ENCODE measurements around the gene KIAA0408. TPM values are rescaled to one million over a fixed set of nuclear protein-coding genes. Genes with fewer than 3 reads are reported as not detected.

KIAA0408 gene
- polyA plus RNA-seq, 1 donor from 2014 or later, result 0.76 TPM

GRCh38 chr6:127475135-127475822, 16.1 kb upstream of the KIAA0408 start:
- H3K9me3 Mint-ChIP-seq, result no peaks in the 10 kb centered on the region
- H3K4me1 Mint-ChIP-seq, result peaks cover 1 to 6% (median 5%) of the 10 kb centered on the region in 3 donors
- H3K4me3 Mint-ChIP-seq, result no peak overlapping the region

GRCh38 chr6:127471379-127472255, 12.4 kb upstream of the KIAA0408 start:
- H3K27ac Mint-ChIP-seq, result no peak overlapping the region
- no peaks in the 10 kb centered on the region for H3K36me3 Mint-ChIP-seq
- peaks cover 1 to 6% (median 5%) of the 10 kb centered on the region in 3 donors for H3K4me1 Mint-ChIP-seq
- H3K27me3 Mint-ChIP-seq, result no peaks in the 10 kb centered on the region
- no peak overlapping the region for H3K4me3 Mint-ChIP-seq
- H3K9me3 Mint-ChIP-seq, result no peaks in the 10 kb centered on the region

More at GRCh38 chr6:127475135-127475822, 16.1 kb upstream of the KIAA0408 start:
- no peak overlapping the region for H3K27ac Mint-ChIP-seq
- H3K27me3 Mint-ChIP-seq, result no peaks in the 10 kb centered on the region
- peaks cover 1% of the 10 kb centered on the region for H3K36me3 Mint-ChIP-seq

- peaks cover 2% of the 10 kb centered on the region for H3K36me3 Mint-ChIP-seq
- H3K27me3 Mint-ChIP-seq, result no peaks in the 10 kb centered on the region
- peaks cover 1 to 6% (median 5%) of the 10 kb centered on the region in 3 donors for H3K4me1 Mint-ChIP-seq
- H3K27ac Mint-ChIP-seq, result no peak overlapping the region
- H3K4me3 Mint-ChIP-seq, result no peak overlapping the region
- no peaks in the 10 kb centered on the region for H3K9me3 Mint-ChIP-seq
Observed at GRCh38 chr6:127468936-127469335, 9.7 kb upstream of the KIAA0408 start.

- no peaks in the 10 kb centered on the region for H3K27me3 Mint-ChIP-seq
- H3K27ac Mint-ChIP-seq, result no peak overlapping the region
- H3K4me1 Mint-ChIP-seq, result peaks cover 0 to 2% (median 2%) of the 10 kb centered on the region in 3 donors
- H3K4me3 Mint-ChIP-seq, result no peak overlapping the region
- H3K9me3 Mint-ChIP-seq, result no peaks in the 10 kb centered on the region
- H3K36me3 Mint-ChIP-seq, result peaks cover 2% of the 10 kb centered on the region
Observed at GRCh38 chr6:127466416-127466815, 7.2 kb upstream of the KIAA0408 start.

GRCh38 chr6:127464881-127465459, 5.8 kb upstream of the KIAA0408 start:
- Mint-ChIP-seq H3K4me3 (no peak overlapping the region), H3K4me1 (no peaks in the 10 kb centered on the region), H3K36me3 (peaks cover 2% of the 10 kb centered on the region), H3K27ac (no peak overlapping the region), H3K9me3 (no peaks in the 10 kb centered on the region), H3K27me3 (no peaks in the 10 kb centered on the region)

GRCh38 chr6:127464161-127464880, 5.1 kb upstream of the KIAA0408 start:
- H3K27me3 Mint-ChIP-seq, result no peaks in the 10 kb centered on the region
- H3K4me1 Mint-ChIP-seq, result no peaks in the 10 kb centered on the region
- no peaks in the 10 kb centered on the region for H3K9me3 Mint-ChIP-seq
- peaks cover 2% of the 10 kb centered on the region for H3K36me3 Mint-ChIP-seq
- no peak overlapping the region for H3K4me3 Mint-ChIP-seq
- H3K27ac Mint-ChIP-seq, result no peak overlapping the region

GRCh38 chr6:127463056-127463455, 3.9 kb upstream of the KIAA0408 start:
- Mint-ChIP-seq H3K27ac (no peak overlapping the region), H3K27me3 (no peaks in the 10 kb centered on the region), H3K4me1 (no peaks in the 10 kb centered on the region), H3K36me3 (peaks cover 2% of the 10 kb centered on the region), H3K9me3 (no peaks in the 10 kb centered on the region), H3K4me3 (no peak overlapping the region)

- Mint-ChIP-seq H3K27ac (no peak overlapping the region), H3K27me3 (no peaks in the 10 kb centered on the region), H3K4me3 (no peak overlapping the region), H3K4me1 (no peaks in the 10 kb centered on the region), H3K9me3 (no peaks in the 10 kb centered on the region), H3K36me3 (peaks cover 2% of the 10 kb centered on the region)
Observed at GRCh38 chr6:127462376-127462775, 3.2 kb upstream of the KIAA0408 start.

GRCh38 chr6:127460465-127460864, 1.3 kb upstream of the KIAA0408 start:
- Mint-ChIP-seq H3K9me3 (no peaks in the 10 kb centered on the region), H3K36me3 (peaks cover 1% of the 10 kb centered on the region), H3K27ac (no peak overlapping the region), H3K27me3 (peaks cover 2% of the 10 kb centered on the region), H3K4me3 (no peak overlapping the region), H3K4me1 (no peaks in the 10 kb centered on the region)

GRCh38 chr6:127458817-127459216, 372 bp downstream of the KIAA0408 start:
- H3K27ac Mint-ChIP-seq, result no peak overlapping the region
- H3K9me3 Mint-ChIP-seq, result no peaks in the 10 kb centered on the region
- no peak overlapping the region for H3K4me3 Mint-ChIP-seq
- no peaks in the 10 kb centered on the region for H3K36me3 Mint-ChIP-seq
- H3K4me1 Mint-ChIP-seq, result no peaks in the 10 kb centered on the region
- H3K27me3 Mint-ChIP-seq, result peaks cover 2% of the 10 kb centered on the region

GRCh38 chr6:127458222-127458621, 967 bp downstream of the KIAA0408 start:
- no peaks in the 10 kb centered on the region for H3K4me1 Mint-ChIP-seq
- H3K27ac Mint-ChIP-seq, result no peak overlapping the region
- H3K9me3 Mint-ChIP-seq, result no peaks in the 10 kb centered on the region
- no peak overlapping the region for H3K4me3 Mint-ChIP-seq
- H3K27me3 Mint-ChIP-seq, result peaks cover 2% of the 10 kb centered on the region
- no peaks in the 10 kb centered on the region for H3K36me3 Mint-ChIP-seq

- H3K27me3 Mint-ChIP-seq, result peaks cover 2% of the 10 kb centered on the region
- no peak overlapping the region for H3K27ac Mint-ChIP-seq
- H3K9me3 Mint-ChIP-seq, result no peaks in the 10 kb centered on the region
- no peak overlapping the region for H3K4me3 Mint-ChIP-seq
- no peaks in the 10 kb centered on the region for H3K4me1 Mint-ChIP-seq
- H3K36me3 Mint-ChIP-seq, result no peaks in the 10 kb centered on the region
Observed at GRCh38 chr6:127457456-127458064, 1.6 kb downstream of the KIAA0408 start.

- H3K4me1 Mint-ChIP-seq, result no peaks in the 10 kb centered on the region
- no peak overlapping the region for H3K4me3 Mint-ChIP-seq
- peaks cover 2% of the 10 kb centered on the region for H3K27me3 Mint-ChIP-seq
- no peaks in the 10 kb centered on the region for H3K9me3 Mint-ChIP-seq
- no peak overlapping the region for H3K27ac Mint-ChIP-seq
- H3K36me3 Mint-ChIP-seq, result no peaks in the 10 kb centered on the region
Observed at GRCh38 chr6:127456465-127456864, 2.7 kb downstream of the KIAA0408 start.

GRCh38 chr6:127453845-127454619, 5.2 kb downstream of the KIAA0408 start:
- Mint-ChIP-seq H3K4me1 (no peaks in the 10 kb centered on the region), H3K36me3 (peaks cover 2% of the 10 kb centered on the region), H3K27me3 (peaks cover 2% of the 10 kb centered on the region), H3K9me3 (no peaks in the 10 kb centered on the region), H3K4me3 (no peak overlapping the region), H3K27ac (no peak overlapping the region)
